Measurements from ENCODE around the gene KCNH2.

Gene KCNH2

GRCh38 chr7:150982351-150982750, 4.2 kb upstream of the KCNH2 start:
- Histone ChIP-seq H3K4me3 (no peak overlapping the region), H3K27ac (no peak overlapping the region)

GRCh38 chr7:150981644-150982043, 3.5 kb upstream of the KCNH2 start:
- H3K27ac ChIP-seq, result no peak overlapping the region
- H3K4me3 ChIP-seq, result no peak overlapping the region

- H3K27ac ChIP-seq, result no peak overlapping the region
These were observed 2.5 kb upstream of the KCNH2 start for GRCh38 chr7:150980663-150981062.

GRCh38 chr7:150979713-150980390, 1.7 kb upstream of the KCNH2 start:
- Histone ChIP-seq H3K4me3 (no peak overlapping the region), H3K27ac (no peak overlapping the region)

More at GRCh38 chr7:150980663-150981062, 2.5 kb upstream of the KCNH2 start:
- H3K4me3 ChIP-seq, result no peak overlapping the region

GRCh38 chr7:150977382-150978125, 567 bp downstream of the KCNH2 start:
- Histone ChIP-seq H3K4me3 (peak overlapping the region in 1 of 7 experiments; percentile 30), H3K27ac (no peak overlapping the region)

GRCh38 chr7:150976529-150977381, 1.4 kb downstream of the KCNH2 start:
- Histone ChIP-seq H3K27ac (no peak overlapping the region), H3K4me3 (no peak overlapping the region)

GRCh38 chr7:150975536-150976319, 2.4 kb downstream of the KCNH2 start:
- Histone ChIP-seq H3K4me3 (peak overlapping the region in 1 of 7 experiments; percentile 45), H3K27ac (peak overlapping the region in 1 of 21 experiments; percentile 63)

- H3K4me3 ChIP-seq, result peak overlapping the region; percentile 16 to 45 (median 31)
- H3K27ac ChIP-seq, result peak overlapping the region in 9 of 21 experiments; percentile 26 to 71 (median 58)
These were observed 3.4 kb downstream of the KCNH2 start for GRCh38 chr7:150974468-150975391.

- Histone ChIP-seq H3K4me3 (peak overlapping the region in 4 of 7 experiments; percentile 16 to 45 (median 32)), H3K27ac (peak overlapping the region in 6 of 21 experiments; percentile 5 to 71 (median 38))
These were observed 4.3 kb downstream of the KCNH2 start for GRCh38 chr7:150973571-150974451.

- H3K27ac ChIP-seq, result no peak overlapping the region
- H3K4me3 ChIP-seq, result no peak overlapping the region
These were observed 5.4 kb downstream of the KCNH2 start for GRCh38 chr7:150972741-150973140.

GRCh38 chr7:150972023-150972468, 6.1 kb downstream of the KCNH2 start:
- H3K4me3 ChIP-seq, result no peak overlapping the region
- H3K27ac ChIP-seq, result no peak overlapping the region

GRCh38 chr7:150971242-150972022, 6.7 kb downstream of the KCNH2 start:
- Histone ChIP-seq H3K4me3 (no peak overlapping the region), H3K27ac (no peak overlapping the region)

- Histone ChIP-seq H3K4me3 (no peak overlapping the region), H3K27ac (no peak overlapping the region)
These were observed 7.7 kb downstream of the KCNH2 start for GRCh38 chr7:150970424-150970823.

- H3K27ac ChIP-seq, result no peak overlapping the region
- no peak overlapping the region for H3K4me3 ChIP-seq
These were observed 8.6 kb downstream of the KCNH2 start for GRCh38 chr7:150969475-150969874.

GRCh38 chr7:150968734-150969372, 9.3 kb downstream of the KCNH2 start:
- Histone ChIP-seq H3K27ac (no peak overlapping the region), H3K4me3 (no peak overlapping the region)

GRCh38 chr7:150968056-150968733, 9.9 kb downstream of the KCNH2 start:
- no peak overlapping the region for H3K4me3 ChIP-seq
- no peak overlapping the region for H3K27ac ChIP-seq

All from skin epidermis (tissue), 12 donors.